T follicular helper cell (primary cell): ENCODE data around the gene MYH10.

Experiments used
- DNase-seq: peaks from one replicate; pipeline ENCODE4 v3.0.0-alpha.2; 2020; ENCODE audit warnings: low read depth

MYH10 gene

GRCh38 chr17:8444494-8444893 is 186.0 kb downstream of the MYH10 start:
- no peak for DNase-seq

DNA sequence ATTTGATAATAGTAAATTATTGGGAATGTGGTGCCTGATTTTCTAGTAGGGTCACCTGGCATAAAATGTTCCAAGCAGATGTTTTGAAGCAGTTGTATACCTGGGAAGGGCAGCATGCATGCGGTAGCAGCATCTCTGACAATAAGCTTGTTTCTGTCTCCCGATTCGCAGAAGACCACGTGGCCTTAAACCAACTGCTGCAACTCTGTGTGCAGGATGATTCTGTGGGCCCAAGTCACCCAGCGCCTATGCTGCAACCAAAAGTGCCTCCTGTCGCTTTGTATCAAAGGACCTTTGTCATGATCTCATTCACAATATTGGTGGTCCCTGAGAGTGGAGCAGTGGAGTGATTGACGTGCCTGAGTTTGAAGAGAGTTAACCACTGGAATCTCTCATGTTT is 186.8 kb downstream of the MYH10 start:
- no peak for DNase-seq

DNA sequence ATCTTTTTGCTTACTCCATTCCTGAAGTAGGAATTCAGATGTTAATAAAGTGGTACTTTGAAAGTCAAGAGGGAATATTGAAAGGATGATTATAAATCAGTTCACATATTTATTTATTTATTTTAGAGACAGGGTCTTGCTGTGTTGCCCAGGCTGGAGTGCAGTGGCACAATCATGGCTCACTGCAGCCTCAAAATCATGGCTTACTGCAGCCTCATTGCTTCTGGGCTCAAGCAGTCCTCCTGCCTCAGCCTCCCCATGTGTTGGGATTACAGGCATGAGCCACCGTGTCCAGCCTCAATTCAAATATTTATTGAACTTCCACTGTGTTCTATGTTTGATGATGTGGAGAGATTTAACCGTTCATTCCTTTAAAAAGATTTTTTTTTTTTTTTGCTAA is 188.2 kb downstream of the MYH10 start:
- no peak for DNase-seq

DNA sequence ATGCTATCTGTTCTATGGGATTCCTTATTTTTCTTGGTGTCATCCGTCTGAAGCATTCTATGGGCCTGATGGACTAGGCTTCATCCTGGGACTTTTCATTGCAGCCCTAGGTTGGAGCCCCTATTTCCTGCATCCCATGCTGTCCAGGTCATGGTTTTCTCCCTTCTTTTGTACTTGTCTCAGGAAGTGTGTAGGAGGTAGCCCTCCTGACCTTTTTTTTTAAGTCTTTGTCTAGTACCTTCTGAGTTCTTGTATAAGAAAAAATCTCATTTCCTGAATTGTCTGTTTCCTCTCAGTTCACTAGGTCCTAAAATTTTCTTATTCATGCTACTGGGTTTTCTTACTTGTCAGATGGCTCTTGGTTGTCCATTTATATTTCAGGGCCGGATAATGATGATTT is 188.8 kb downstream of the MYH10 start:
- no peak for DNase-seq

GRCh38 chr17:8439681-8440080 is 190.8 kb downstream of the MYH10 start:
- no peak for DNase-seq

DNA sequence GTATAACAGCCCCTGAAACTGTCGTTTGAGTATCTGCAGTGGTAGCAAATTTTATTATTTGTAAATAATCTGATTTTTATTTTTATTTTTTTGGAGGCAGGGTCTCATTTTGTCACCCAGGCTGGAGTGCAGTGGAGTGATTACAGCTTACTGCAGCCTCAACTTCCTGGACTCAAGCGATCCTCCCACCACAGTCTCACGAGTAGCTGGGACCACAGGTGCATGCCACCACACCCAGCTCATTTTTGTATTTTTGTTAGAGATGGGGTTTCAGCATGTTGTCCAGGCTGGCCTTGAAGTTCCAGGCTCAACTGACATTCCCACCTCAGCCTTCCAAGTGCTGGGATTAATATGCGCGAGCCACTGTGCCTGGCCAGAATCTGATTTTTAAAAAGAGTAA is 192.1 kb downstream of the MYH10 start:
- no peak for DNase-seq

- no peak for DNase-seq
Observed at GRCh38 chr17:8436844-8437171, 193.7 kb downstream of the MYH10 start.

DNA sequence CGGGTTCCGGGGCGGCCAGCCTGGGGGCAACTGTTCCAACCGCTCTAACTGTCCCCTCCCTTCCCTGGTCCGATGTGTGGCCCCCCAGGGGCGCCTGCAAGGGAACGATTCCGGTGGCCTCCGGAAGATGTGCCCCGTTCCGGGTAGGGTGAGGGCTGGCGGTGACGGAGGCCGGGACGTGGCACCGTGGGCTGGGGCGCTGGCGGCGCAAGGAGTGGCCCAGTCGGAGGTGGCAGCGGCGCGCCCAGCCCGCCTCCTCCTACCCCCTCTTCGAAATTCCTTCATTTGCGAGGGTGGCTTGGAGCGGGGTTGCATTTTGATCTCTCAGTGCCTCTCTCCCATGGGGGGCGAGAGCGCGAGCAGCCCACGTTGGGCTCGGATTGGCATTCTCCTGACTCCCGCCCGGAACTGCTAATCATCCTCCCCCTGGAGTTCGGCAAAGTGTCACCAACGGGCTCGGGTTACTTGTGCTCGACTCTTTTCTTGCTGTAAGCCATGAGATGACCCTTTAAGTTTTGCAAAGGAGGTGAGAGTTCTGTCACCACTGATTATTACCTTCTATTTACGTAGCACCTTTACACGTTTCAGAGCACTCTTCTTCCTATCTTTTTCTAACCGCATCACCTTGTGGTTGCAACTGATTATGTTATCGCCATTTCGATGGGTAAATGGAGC is 194.2 kb downstream of the MYH10 start:
- DNase-seq, result peak; percentile 39

DNA sequence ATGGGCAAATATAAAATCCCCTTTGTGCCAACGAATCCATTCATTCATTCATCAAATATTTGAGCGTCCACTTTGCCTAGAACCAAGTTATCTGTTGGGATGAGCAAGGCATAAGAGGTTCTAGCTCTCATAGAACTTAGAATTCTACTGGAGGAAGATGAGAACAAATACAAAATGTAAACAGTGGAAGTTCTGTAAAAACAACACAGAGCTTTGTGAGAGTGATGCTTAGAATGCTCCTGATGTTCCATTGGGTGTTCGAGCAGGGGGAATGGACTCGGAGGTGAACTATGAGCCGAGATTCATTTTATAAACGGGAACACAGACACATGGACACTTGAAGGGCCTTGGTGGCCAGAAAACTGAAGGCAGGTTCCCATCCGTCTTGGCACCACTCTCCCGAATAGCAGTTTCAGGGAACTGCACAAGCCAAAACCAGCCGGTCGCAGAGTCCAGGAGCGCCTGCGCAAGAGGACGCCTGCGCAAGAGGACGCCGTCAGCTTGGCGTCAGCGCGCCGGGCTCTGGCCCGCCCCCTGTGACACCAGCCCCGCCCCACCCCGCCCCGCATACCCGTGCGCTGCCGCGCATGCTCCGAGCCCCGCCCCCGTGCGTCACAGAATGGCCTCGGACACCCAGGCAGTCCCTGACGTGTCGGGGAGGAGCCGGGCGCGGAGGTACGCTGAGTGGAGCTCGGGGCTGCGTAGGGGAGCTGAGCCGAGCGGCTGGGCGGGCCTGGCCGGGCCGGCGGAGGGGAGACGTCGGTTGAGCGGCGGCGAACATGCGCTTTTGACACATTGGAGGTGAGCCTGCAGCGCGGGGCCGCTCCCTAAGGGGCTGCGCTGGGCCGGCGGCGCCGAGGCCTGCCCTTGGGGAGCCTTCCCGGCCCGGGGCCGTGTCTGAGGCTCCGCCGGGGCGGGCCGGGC is 195.0 kb downstream of the MYH10 start, which contains the start of gene NDEL1:
Gene NDEL1 (plus strand): TSS at position 640 of the 924 bp plus-strand sequence. CDS start 8,388 bp downstream, outside the sequence.
- DNase-seq, result peak; percentile 99

DNA sequence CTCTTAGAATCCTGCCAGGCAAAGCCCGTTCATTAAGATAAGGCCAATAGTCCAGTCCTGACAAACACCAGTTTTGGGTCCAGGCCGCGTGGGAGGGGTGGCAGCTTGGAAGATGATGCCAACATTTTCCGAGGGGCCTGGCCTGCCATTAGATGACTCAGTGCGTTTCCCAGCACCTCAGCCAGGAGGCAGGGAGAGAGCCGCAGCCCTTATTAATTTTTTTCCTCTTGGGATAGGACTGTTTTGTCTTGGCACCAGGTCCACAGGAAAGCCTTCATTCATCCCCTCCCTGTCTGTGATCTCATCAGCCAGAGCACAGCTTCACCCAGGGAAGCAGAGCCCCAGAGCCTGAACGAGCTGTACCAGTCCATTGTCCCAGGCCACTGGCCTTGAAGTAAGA is 199.6 kb downstream of the MYH10 start:
- DNase-seq, result no peak

DNA sequence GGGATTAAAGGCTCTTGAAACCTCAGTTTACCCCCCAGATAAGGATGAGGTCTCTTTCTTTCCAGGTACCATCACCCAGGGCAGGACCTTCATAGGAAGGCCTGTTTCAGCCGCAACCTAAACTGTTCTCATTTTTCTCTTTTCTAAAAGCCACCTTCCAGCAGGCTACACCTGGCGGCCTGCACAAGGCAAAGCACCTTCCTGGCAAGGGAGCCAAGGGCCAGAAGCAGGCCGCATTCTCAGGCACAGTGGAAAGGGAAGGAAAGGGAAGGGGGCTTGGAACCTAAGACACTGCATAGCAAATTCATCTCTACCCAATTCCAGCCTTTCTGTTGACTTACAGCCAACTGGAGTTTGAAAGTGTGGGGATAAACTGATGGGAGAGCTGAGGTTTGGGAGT is 203.7 kb downstream of the MYH10 start:
- no peak for DNase-seq

DNA sequence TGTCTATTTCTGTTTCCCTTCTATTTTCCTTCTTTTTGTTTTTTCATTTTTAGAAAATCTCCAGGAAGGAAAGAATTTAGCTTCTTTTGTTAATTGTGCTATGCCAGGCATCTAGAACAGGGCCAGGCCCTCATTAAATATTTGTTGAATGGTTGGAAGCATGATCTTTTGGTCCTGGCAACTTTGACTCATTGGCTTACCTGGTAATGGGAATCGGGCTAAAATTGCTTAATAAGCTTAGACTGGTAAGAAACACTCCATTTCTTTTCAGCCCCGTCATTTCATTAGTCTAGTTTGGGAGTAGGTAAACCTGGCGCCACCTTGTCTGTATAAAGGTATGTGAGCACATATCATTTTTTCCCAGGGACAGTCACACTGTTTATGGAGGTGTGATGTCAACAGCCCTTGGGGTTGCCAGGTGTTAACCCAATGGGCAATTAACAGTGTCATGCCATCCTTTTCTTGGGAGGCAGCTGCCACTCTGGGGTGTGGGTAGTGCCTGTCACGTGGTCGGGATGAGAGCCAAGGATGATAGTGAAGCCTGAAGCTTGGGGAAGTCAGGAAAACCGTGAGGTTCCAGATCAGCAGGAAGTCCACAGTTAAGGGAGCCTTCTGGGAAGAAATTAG is 204.3 kb downstream of the MYH10 start:
- no peak for DNase-seq
